Thymus (tissue), 11 donors: ENCODE results near the gene DOK3. TPM values are rescaled to one million over a fixed set of nuclear protein-coding genes. Genes with fewer than 3 reads are reported as not detected.
A peak's percentile ranks its signal among the peaks of the same experiment; 100 is the strongest.

ENCODE experiments used
- DNase-seq, 9 donors: peaks; one replicate each; pipeline ENCODE4 v3.0.0-alpha.2; 2013; ENCODE audit warnings: low spot score in 9 of 9, low read depth in 6 of 9, missing footprints in 1 of 9
- H3K27ac ChIP-seq, 2 donors: one replicate each; pipeline ENCODE4 v1.5.1; 2013; ENCODE audit warnings: control low read depth in 1 of 2, low read depth in 1 of 2, low read length in 1 of 2, mild to moderate bottlenecking in 1 of 2, moderate library complexity in 1 of 2
- H3K27me3 ChIP-seq, 2 donors: one replicate each; pipeline ENCODE4 v1.5.1; 2013; ENCODE audit warnings: low read length in 1 of 2; ENCODE audit not compliant: control insufficient read depth in 2 of 2, insufficient read depth in 1 of 2
- H3K36me3 ChIP-seq, 2 donors: one replicate each; pipeline ENCODE4 v1.5.1; 2013; ENCODE audit warnings: low read length in 1 of 2, mild to moderate bottlenecking in 1 of 2, moderate library complexity in 1 of 2; ENCODE audit not compliant: control insufficient read depth in 2 of 2, insufficient read depth in 2 of 2
- H3K4me1 ChIP-seq, 2 donors: one replicate each; pipeline ENCODE4 v1.5.1; 2013; ENCODE audit warnings: low read length in 2 of 2; ENCODE audit not compliant: control insufficient read depth in 2 of 2, insufficient read depth in 2 of 2
- H3K4me3 ChIP-seq, 2 donors: one replicate each; pipeline ENCODE4 v1.5.1; 2013; ENCODE audit warnings: low read length in 2 of 2, control low read depth in 1 of 2, mild to moderate bottlenecking in 1 of 2
- H3K9me3 ChIP-seq, 2 donors: one replicate each; pipeline ENCODE4 v1.5.1; 2013; ENCODE audit warnings: low read length in 1 of 2, mild to moderate bottlenecking in 1 of 2; ENCODE audit not compliant: control insufficient read depth in 2 of 2, insufficient read depth in 1 of 2
- WGBS: extraction: QIAGEN DNeasy Blood & Tissue Kit; methylation state at CpG from one replicate; pipeline ENCODE4 v1.1.7; 2013; 5-methylcytosine and 5-hydroxymethylcytosine counted together
- polyA plus RNA-seq: library from polyadenylated mRNA; stranded (reverse); fragments of 200-250 nt; gene quantifications from one replicate; pipeline ENCODE4 v1.2.3, GENCODE V29; 2013
- total RNA-seq: library from RNA; stranded (reverse); fragments of 120-200 nt; gene quantifications from one replicate; pipeline ENCODE4 v1.2.4, GENCODE V29; 2013
- donor health status: healthy.

Gene DOK3
- total and polyA plus RNA-seq, 2 donors = 3.3 to 13.4 TPM

DNA sequence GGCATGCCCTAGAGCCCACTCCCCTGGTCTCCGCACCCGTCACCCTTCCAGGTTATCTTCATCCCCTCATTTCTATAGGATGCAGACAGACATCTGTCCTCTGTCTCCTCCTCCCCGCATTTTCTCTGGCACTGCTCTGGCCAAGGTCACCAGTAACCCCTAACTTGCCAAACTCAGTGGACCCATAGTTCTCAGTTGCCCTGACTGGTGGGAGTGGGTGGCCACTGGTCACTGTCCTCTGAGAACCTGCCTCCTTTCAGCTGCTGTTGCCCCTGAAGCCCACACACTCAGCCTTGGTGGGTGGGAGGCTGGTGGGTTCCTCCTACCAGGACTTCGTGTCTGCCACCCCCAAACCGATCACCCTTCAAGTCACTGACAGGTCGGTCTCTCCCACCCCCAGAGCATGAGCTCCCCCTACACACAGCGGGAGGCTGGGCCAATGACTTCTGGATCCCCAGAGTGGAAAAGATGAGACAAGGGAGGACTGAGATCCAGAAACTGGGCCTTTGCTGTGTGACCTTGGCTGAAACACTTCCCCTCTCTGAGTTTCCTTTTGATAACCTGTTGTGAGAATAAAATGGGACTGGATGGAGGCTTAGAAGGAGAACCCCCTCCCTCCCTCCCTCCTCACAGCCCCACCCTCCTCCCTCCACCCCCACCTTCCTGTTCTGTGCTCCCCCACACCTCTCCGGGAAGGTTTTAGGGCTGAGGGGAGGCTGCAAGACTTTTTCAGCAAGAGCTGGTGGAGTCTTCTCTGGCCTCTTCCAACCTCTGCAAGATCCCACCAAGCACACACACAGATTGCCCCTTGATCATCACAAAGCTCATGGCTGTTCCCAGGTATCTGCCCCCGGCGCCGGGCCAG is 33.8 kb downstream of the DOK3 start:
- WGBS = 83% methylated on average over 11 of the region's 11 CpGs
- H3K36me3 ChIP-seq = peaks cover 0 to 6% of the 10 kb centered on the region in 2 donors
- peaks cover 0 to 8% of the 10 kb centered on the region in 2 donors for H3K27me3 ChIP-seq
- peaks cover 0 to 3% of the 10 kb centered on the region in 2 donors for H3K9me3 ChIP-seq
- no peak for DNase-seq
- peak overlapping the region in 1 of 2 donors; percentile 13 for H3K27ac ChIP-seq
- no peak overlapping the region for H3K4me3 ChIP-seq
- H3K4me1 ChIP-seq = peaks cover 31 to 73% of the 10 kb centered on the region in 2 donors

DNA sequence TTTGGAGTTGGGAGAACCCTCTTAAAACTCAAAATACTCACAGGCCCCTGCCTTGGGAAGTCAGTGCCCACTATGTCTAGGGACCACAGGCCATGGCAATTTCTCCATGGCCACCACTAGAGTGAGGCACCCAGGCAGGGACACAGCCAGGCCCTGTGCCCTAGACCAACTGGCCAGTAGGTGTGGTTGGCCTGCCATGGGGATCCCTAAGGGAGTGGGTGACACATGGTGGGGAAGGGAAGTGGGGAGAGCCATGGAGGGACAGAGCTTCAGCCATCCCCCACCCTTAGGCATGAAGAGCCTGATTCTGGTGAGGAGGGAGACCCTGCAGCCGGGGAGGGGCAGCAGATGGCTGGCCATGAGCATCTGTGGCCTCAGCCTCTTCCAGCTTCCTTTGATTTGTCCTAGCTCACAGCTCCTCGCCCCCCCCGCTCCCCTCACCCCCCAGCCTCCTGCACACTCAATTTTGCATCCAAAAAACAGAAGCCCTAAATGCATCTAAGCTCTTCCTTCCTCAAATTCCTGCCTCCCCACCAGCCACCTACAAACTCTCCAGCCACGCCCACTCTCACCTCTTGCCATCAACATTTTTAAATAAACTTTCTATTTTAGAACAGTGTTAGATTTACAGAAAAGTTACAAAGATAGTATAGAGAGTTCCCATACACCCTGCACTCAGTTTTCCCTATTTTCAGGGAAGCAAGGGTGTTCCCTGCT is 34.6 kb downstream of the DOK3 start:
- Histone ChIP-seq H3K36me3 (peaks cover 0 to 7% of the 10 kb centered on the region in 2 donors), H3K4me1 (peaks cover 36 to 81% of the 10 kb centered on the region in 2 donors), H3K27ac (no peak overlapping the region), H3K4me3 (no peak overlapping the region), H3K27me3 (peaks cover 0 to 8% of the 10 kb centered on the region in 2 donors), H3K9me3 (peaks cover 0 to 3% of the 10 kb centered on the region in 2 donors)
- DNase-seq = no peak
- WGBS = 37% methylated on average over 4 of the region's 4 CpGs

DNA sequence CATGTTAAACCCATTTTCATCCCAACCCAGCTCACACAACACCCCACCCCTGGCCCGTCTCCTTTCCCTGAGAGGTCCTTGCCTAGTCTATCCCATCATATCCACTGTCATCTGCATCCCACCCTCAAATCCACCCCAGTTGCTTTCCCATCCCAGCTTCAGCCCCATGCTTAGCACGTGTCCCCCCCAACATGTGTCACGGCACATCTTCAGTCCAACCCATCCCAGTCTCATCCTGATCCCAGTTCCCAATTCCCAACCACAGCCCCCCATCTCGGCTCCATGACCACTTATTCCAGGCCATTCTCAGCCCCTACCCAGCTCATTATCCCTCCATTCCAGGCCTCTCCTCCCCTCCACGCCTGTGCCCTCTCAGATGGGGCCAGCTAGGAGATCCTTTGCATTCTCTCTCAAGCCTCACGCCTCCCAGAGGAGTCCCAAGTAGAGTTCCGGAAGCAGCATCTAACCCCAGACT is 35.6 kb downstream of the DOK3 start:
- peaks cover 0 to 3% of the 10 kb centered on the region in 2 donors for H3K9me3 ChIP-seq
- WGBS = 88% methylated on average over 7 of the region's 7 CpGs
- H3K4me3 ChIP-seq = peak overlapping the region in 1 of 2 donors; percentile 81
- H3K36me3 ChIP-seq = peaks cover 5 to 7% of the 10 kb centered on the region in 2 donors
- no peak overlapping the region for H3K27ac ChIP-seq
- peaks cover 0 to 8% of the 10 kb centered on the region in 2 donors for H3K27me3 ChIP-seq
- peaks cover 30 to 77% of the 10 kb centered on the region in 2 donors for H3K4me1 ChIP-seq
- no peak for DNase-seq

DNA sequence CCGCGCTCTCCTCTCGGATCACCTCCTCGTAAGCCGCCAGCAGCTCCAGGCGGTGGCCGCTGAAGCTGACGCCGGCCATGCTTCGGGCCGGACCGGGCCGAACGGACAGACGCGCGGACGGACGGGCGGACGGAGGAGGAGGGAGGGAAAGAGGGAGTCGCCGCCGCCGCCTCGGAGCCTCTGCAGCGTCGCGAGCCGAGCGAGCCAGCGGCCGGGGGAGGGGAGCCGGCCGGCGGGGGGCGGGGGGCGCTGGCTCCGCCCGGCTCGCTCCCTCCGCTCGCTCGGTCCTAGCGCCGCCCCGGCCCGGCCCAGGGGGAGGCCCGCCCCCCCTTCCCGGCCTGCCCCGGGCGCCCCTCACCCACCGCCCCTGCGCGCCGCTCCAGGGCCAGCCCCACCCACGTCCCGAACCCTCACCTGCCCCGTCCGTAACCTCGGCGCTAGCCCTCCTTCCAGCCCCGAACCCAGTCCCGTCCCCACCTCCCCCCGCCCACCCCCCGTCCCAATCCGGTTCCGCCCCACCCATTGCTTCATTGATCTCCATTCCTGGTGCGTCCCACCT is 36.1 kb downstream of the DOK3 start, which contains the start of gene DBN1:
Gene DBN1 (minus strand): TSS at position 192 of the 559 bp plus-strand sequence. CDS start 113 bp downstream, at position 79.
- H3K27me3 ChIP-seq = peaks cover 0 to 8% of the 10 kb centered on the region in 2 donors
- WGBS = 4% methylated on average over 68 of the region's 69 CpGs
- peak within 1 kb of the TSS; percentile 8 to 58 for H3K27ac ChIP-seq
- peaks cover 0 to 3% of the 10 kb centered on the region in 2 donors for H3K9me3 ChIP-seq
- peak within 1 kb of the TSS; percentile 44 to 81 for H3K4me3 ChIP-seq
- DNase-seq = peak in 2 of 9 donors; percentile 45 to 69
- peaks cover 7 to 9% of the 10 kb centered on the region in 2 donors for H3K36me3 ChIP-seq
- peaks cover 25 to 71% of the 10 kb centered on the region in 2 donors for H3K4me1 ChIP-seq

DNA sequence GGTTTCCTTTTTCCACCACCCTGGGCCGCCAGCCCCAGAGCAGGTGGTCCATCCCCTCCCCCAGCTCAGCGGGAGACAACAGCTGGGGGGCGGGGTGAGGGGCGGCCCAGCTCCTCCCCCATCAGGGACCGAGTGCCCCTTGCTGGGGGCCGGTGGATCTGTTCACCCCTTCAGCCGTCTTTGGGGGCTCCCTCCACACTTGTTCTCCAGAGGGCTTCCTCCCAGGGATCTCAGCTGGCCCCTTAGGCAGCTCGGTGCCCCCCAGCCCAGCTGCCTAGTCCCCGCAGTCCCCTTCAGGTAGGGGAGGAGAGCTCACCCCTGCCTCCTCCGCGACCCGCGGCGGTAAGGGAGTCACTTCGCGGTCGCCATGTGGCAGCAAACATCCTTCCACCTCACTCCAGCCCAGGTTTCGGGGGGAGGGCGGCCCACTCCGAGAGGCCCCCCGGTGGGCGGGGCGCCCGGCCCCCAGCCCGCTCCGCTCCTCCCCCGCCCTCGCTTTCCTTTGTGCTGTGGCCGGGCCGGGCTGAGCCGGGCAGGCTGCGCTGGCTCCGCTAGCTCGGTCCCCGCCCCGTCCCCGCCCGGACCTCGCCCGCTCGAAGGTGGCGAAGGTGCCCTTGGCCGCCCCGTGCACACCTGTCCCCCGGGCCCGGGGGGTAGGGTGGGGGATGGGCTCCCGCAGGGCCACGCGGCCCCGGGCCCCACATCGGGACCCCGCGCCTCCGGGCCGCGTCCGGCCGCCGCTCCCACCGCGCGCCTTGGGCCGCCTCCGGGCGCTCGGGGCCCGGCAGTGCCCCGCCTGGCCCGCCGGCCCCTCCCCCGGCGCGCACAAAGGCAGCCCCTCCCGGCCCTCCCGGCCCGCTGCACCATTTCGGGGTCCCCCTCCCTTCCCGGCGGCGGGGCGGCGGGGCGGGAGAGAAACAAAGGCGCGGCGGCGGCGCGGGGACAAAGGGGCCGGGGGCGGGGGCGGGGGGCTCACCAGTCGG is 36.9 kb downstream of the DOK3 start:
- Histone ChIP-seq H3K27ac (peak overlapping the region; percentile 8 to 58), H3K4me1 (peaks cover 24 to 65% of the 10 kb centered on the region in 2 donors), H3K27me3 (peaks cover 0 to 8% of the 10 kb centered on the region in 2 donors), H3K4me3 (peak overlapping the region; percentile 44 to 81), H3K9me3 (peaks cover 0 to 3% of the 10 kb centered on the region in 2 donors), H3K36me3 (peaks cover 11 to 15% of the 10 kb centered on the region in 2 donors)
- DNase-seq = peak in 7 of 9 donors; percentile 45 to 83 (median 56)
- WGBS = under 1% methylated on average over 93 of the region's 93 CpGs

DNA sequence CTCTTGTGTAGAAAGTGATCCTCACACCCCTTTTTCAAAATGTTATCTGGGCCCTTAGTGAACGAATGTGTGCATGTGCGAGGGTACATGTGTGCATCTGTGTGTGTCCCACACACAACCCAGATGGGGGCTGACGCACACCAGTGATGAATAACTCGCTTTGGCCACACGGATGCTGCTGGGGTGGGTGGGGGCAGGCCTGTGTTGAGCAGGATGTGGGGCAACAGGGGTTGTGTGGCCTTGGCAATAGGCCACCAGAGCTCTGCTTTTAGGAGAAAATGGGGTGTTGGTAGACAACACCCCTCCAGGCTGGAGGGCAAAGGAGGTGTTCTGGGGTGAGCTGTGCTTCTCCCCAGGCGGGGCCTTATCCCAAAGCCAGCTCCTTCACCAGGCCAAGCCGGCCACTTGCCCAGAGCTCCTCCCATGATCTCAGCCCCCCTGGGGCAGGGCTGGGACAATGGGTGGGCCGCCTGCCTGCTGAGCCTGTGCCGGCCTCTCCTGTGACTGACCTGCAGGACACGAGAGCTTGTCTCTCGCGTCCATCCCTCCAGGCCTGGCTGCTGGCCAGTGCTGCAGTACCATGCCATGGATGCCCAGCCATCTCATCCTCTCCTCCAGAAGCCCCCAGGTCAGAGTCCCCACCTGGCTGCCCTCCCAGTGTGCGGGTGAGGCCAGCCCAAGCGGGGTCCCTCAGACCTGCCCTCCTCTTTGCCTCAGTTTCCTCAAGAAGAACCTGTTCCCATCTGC is 37.8 kb downstream of the DOK3 start:
- no peak overlapping the region for H3K27ac ChIP-seq
- peaks cover 24 to 61% of the 10 kb centered on the region in 2 donors for H3K4me1 ChIP-seq
- peaks cover 0 to 3% of the 10 kb centered on the region in 2 donors for H3K9me3 ChIP-seq
- DNase-seq = no peak
- WGBS = 93% methylated on average over 14 of the region's 14 CpGs
- peaks cover 20 to 24% of the 10 kb centered on the region in 2 donors for H3K36me3 ChIP-seq
- peak overlapping the region; percentile 44 to 81 for H3K4me3 ChIP-seq
- peaks cover 0 to 8% of the 10 kb centered on the region in 2 donors for H3K27me3 ChIP-seq

DNA sequence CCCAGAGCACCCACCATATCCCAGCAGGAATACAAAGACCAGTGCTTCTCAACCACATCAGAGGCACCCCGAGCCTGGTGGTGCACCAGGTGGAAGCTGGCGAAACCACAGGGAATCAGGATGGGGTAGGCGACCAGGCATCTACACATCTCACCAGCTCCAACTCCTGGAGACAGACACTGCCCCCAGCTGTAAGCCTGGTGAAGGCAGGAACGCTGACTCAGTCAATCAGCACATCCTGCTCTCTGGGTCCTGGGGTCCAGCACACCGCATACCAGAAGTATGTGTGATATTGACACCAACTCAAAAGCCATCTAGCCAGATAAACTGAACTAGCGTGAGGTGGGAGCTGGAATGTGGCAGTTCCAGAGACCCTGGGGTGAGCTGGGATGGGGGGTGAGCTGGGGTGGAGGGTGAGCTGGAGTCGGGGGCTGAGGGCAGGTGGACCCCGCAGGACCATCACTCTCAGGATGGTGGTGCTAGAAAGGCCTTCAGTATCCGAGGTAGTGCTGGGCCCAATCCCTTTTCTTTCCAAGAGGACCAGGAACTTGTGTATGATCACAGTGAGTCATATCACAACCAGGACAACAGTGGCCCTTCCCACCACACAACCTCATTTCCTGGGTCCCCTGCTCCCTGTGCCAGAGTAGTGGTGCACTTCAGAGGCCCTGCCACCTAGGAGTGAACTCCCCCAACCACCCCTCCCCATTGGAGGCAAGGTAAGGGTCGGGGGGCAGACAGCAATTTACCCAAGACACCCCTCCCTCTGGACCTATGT is 38.7 kb downstream of the DOK3 start:
- Histone ChIP-seq H3K27me3 (peaks cover 0 to 8% of the 10 kb centered on the region in 2 donors), H3K4me3 (no peak overlapping the region), H3K9me3 (peaks cover 0 to 3% of the 10 kb centered on the region in 2 donors), H3K27ac (no peak overlapping the region), H3K36me3 (peaks cover 28 to 33% of the 10 kb centered on the region in 2 donors), H3K4me1 (peaks cover 24 to 53% of the 10 kb centered on the region in 2 donors)
- 81% methylated on average over 10 of the region's 10 CpGs for WGBS
- no peak for DNase-seq
